Suprapubic skin (tissue), 4 donors: Measurements from ENCODE around the gene ZNF256. TPM values are rescaled to one million over a fixed set of nuclear protein-coding genes. Genes with fewer than 3 reads are reported as not detected.

ENCODE experiments used
- DNase-seq, 2 donors: peaks; one replicate each; pipeline ENCODE4 v3.0.0-alpha.2; 2019; ENCODE audit warnings: low spot score in 2 of 2
- H3K27ac ChIP-seq: fragments of 200-600 bp; sonication (generic); one replicate; pipeline ENCODE4 v1.5.1; 2019
- H3K27me3 ChIP-seq: fragments of 200-600 bp; sonication (generic); one replicate; pipeline ENCODE4 v1.5.1; 2019
- H3K36me3 ChIP-seq: fragments of 200-600 bp; sonication (generic); one replicate; pipeline ENCODE4 v1.5.1; 2019
- H3K4me1 ChIP-seq: fragments of 200-600 bp; sonication (generic); one replicate; pipeline ENCODE4 v1.5.1; 2019
- H3K4me3 ChIP-seq: fragments of 200-600 bp; sonication (generic); one replicate; pipeline ENCODE4 v1.5.1; 2019; ENCODE audit warnings: mild to moderate bottlenecking
- H3K9me3 ChIP-seq: fragments of 200-600 bp; sonication (generic); one replicate; pipeline ENCODE4 v1.5.1; 2019
- CTCF ChIP-seq, 2 donors: fragments of 200-600 bp in 1 of 2; fragments of 450-650 bp in 1 of 2; sonication (generic) in 1 of 2; IDR thresholded peaks; one replicate each; pipeline ENCODE4 v1.5.1; 2016 to 2019; ENCODE audit warnings: antibody characterized with exemption in 2 of 2, mild to moderate bottlenecking in 1 of 2, moderate library complexity in 1 of 2
- EP300 ChIP-seq: sonication (generic); formaldehyde crosslinking; IDR thresholded peaks from one replicate; pipeline ENCODE4 v1.6.1; 2017; ENCODE audit warnings: antibody characterized with exemption
- POLR2A ChIP-seq, 2 donors: fragments of 450-650 bp; IDR thresholded peaks; one replicate each; pipeline ENCODE4 v1.6.1; 2017; ENCODE audit warnings: antibody characterized with exemption in 2 of 2, mild to moderate bottlenecking in 2 of 2, moderate library complexity in 2 of 2
- POLR2AphosphoS5 ChIP-seq, 3 donors: sonication (generic); formaldehyde crosslinking; IDR thresholded peaks; one replicate each; pipeline ENCODE4 v1.6.1; 2017; ENCODE audit warnings: antibody characterized with exemption in 3 of 3
- WGBS: methylation state at CpG from one replicate; pipeline ENCODE4 v1.1.5; 2018; 5-methylcytosine and 5-hydroxymethylcytosine counted together
- total RNA-seq, 4 donors: library from RNA; depleted of rRNA; stranded (reverse); fragments of >200 nt; gene quantifications; one replicate each; pipeline ENCODE4 v1.1.0, GENCODE V29; 2016

The ZNF256 gene
- total RNA-seq, 4 donors from 2014 or later, result 10.5 to 15.4 (median 12.7) TPM

GRCh38 chr19:57961785-57962184, 14.3 kb upstream of the ZNF256 start:
- 90% methylated on average over 1 of the region's 1 CpG for WGBS
- Histone ChIP-seq H3K4me1 (no peaks in the 10 kb centered on the region), H3K36me3 (peaks cover 3% of the 10 kb centered on the region), H3K27ac (no peak overlapping the region), H3K4me3 (no peak overlapping the region), H3K9me3 (peaks cover 49% of the 10 kb centered on the region), H3K27me3 (no peaks in the 10 kb centered on the region)
- no peak for DNase-seq
- TF ChIP-seq EP300, result no peak
- TF ChIP-seq POLR2AphosphoS5 (IDR thresholded peaks at IDR 0.05), result no peak
- TF ChIP-seq CTCF (IDR thresholded peaks at IDR 0.05), result no peak
- no peak for TF ChIP-seq POLR2A (IDR thresholded peaks at IDR 0.05)

GRCh38 chr19:57954996-57955395, 7.5 kb upstream of the ZNF256 start:
- Histone ChIP-seq H3K9me3 (peaks cover 19% of the 10 kb centered on the region), H3K4me1 (no peaks in the 10 kb centered on the region), H3K27me3 (no peaks in the 10 kb centered on the region), H3K36me3 (no peaks in the 10 kb centered on the region), H3K27ac (no peak overlapping the region), H3K4me3 (no peak overlapping the region)
- DNase-seq, result no peak
- no peak for TF ChIP-seq POLR2AphosphoS5 (IDR thresholded peaks at IDR 0.05)
- no peak for TF ChIP-seq POLR2A (IDR thresholded peaks at IDR 0.05)
- TF ChIP-seq EP300, result no peak
- no peak for TF ChIP-seq CTCF (IDR thresholded peaks at IDR 0.05)
- 89% methylated on average over 4 of the region's 4 CpGs for WGBS

GRCh38 chr19:57949702-57950101, 2.2 kb upstream of the ZNF256 start:
- Histone ChIP-seq H3K4me3 (no peak overlapping the region), H3K4me1 (peaks cover 8% of the 10 kb centered on the region), H3K9me3 (no peaks in the 10 kb centered on the region), H3K27me3 (no peaks in the 10 kb centered on the region), H3K36me3 (no peaks in the 10 kb centered on the region), H3K27ac (no peak overlapping the region)
- WGBS, result 90% methylated on average over 5 of the region's 12 CpGs
- no peak for DNase-seq
- TF ChIP-seq EP300, result no peak
- no peak for TF ChIP-seq POLR2AphosphoS5 (IDR thresholded peaks at IDR 0.05)
- no peak for TF ChIP-seq CTCF (IDR thresholded peaks at IDR 0.05)
- TF ChIP-seq POLR2A (IDR thresholded peaks at IDR 0.05), result no peak

GRCh38 chr19:57949296-57949695, 1.8 kb upstream of the ZNF256 start:
- WGBS, result 95% methylated on average over 24 of the region's 24 CpGs
- peaks cover 2% of the 10 kb centered on the region for H3K36me3 ChIP-seq
- H3K4me1 ChIP-seq, result peaks cover 8% of the 10 kb centered on the region
- TF ChIP-seq EP300 (no peak), CTCF (IDR thresholded peaks at IDR 0.05) (no peak), POLR2AphosphoS5 (IDR thresholded peaks at IDR 0.05) (no peak), POLR2A (IDR thresholded peaks at IDR 0.05) (no peak)
- no peak overlapping the region for H3K27ac ChIP-seq
- H3K4me3 ChIP-seq, result no peak overlapping the region
- no peaks in the 10 kb centered on the region for H3K9me3 ChIP-seq
- H3K27me3 ChIP-seq, result no peaks in the 10 kb centered on the region
- DNase-seq, result no peak

GRCh38 chr19:57947088-57947418, 453 bp downstream of the ZNF256 start:
- peaks cover 1% of the 10 kb centered on the region for H3K9me3 ChIP-seq
- H3K4me3 ChIP-seq, result peak overlapping the region; percentile 77
- H3K27me3 ChIP-seq, result no peaks in the 10 kb centered on the region
- H3K36me3 ChIP-seq, result peaks cover 25% of the 10 kb centered on the region
- DNase-seq, result no peak
- peak overlapping the region; percentile 79 for H3K27ac ChIP-seq
- TF ChIP-seq EP300, result no peak
- 1% methylated on average over 16 of the region's 18 CpGs for WGBS
- H3K4me1 ChIP-seq, result peaks cover 8% of the 10 kb centered on the region

- TF ChIP-seq POLR2A (IDR thresholded peaks at IDR 0.05) (no peak), CTCF (IDR thresholded peaks at IDR 0.05) (no peak), POLR2AphosphoS5 (IDR thresholded peaks at IDR 0.05) (no peak), EP300 (no peak)
- Histone ChIP-seq H3K4me1 (peaks cover 8% of the 10 kb centered on the region), H3K27ac (no peak overlapping the region), H3K9me3 (peaks cover 9% of the 10 kb centered on the region), H3K36me3 (peaks cover 32% of the 10 kb centered on the region), H3K27me3 (no peaks in the 10 kb centered on the region), H3K4me3 (peak overlapping the region; percentile 77)
- no peak for DNase-seq
- 79% methylated on average over 2 of the region's 2 CpGs for WGBS
Observed at GRCh38 chr19:57946316-57946715, 1.2 kb downstream of the ZNF256 start.
